ENCODE measurements around the gene MAP2K2. TPM values are rescaled to one million over a fixed set of nuclear protein-coding genes. Genes with fewer than 3 reads are reported as not detected.
"Not testable (repeated sequence)": the region's sequence is repeated elsewhere in the genome, so short reads cannot be mapped to it uniquely, and the experiment has no call there.

The MAP2K2 gene
- total and polyA plus RNA-seq, 2 experiments from 2014 or later = 32.3 to 212 TPM

- Histone ChIP-seq H3K79me2 (ENCODE audit: insufficient read depth) (no peaks in the 10 kb centered on the region), H3K4me3 (no peak overlapping the region), H3K9ac (no peak overlapping the region), H3K4me1 (ENCODE audit: insufficient read depth) (peaks cover 14% of the 10 kb centered on the region; the same call in 1 of the 2 replicates), H3F3A (ENCODE audit: insufficient read depth) (peaks cover 9% of the 10 kb centered on the region), H3K27me3 (replicated peaks; ENCODE audit: insufficient read depth) (no peaks in the 10 kb centered on the region), H3K36me3 (ENCODE audit: low read depth) (no peaks in the 10 kb centered on the region), H2AFZ (no peak overlapping the region), H3K4me2 (ENCODE audit: unreplicated experiment) (no peak overlapping the region), H3K9me2 (ENCODE audit: insufficient read depth) (no peaks in the 10 kb centered on the region), H4K20me1 (ENCODE audit: insufficient read depth) (no peaks in the 10 kb centered on the region), H3K9me3 (ENCODE audit: low read depth) (no peaks in the 10 kb centered on the region), H3K27ac (no peak overlapping the region)
- TF ChIP-seq EZH2 (IDR thresholded peaks at IDR 0.05; ENCODE audit: insufficient read depth, poor library complexity, severe bottlenecking) (no peak), EZH2phosphoT487 (IDR thresholded peaks at IDR 0.05; ENCODE audit: insufficient read depth, low read depth) (no peak)
- peak; percentile 39 for DNase-seq
- 6% methylated on average over 6 of the region's 6 CpGs for WGBS, 2 experiments (ENCODE audit: low coverage in 1 of 2, low lambda C conversion rate in 2 of 2, missing lambda C conversion rate in 2 of 2)
- in situ Hi-C loops (cut with MboI) = no loop called here
Measured at GRCh38 chr19:4134351-4134750, 10.4 kb upstream of the MAP2K2 start.

- Histone ChIP-seq H2AFZ (peak overlapping the region; percentile 37), H3K27ac (peak overlapping the region; percentile 39), H3K4me1 (ENCODE audit: insufficient read depth) (peaks cover 14% of the 10 kb centered on the region; the same call in 1 of the 2 replicates), H3K9me2 (ENCODE audit: insufficient read depth) (no peaks in the 10 kb centered on the region), H3K36me3 (ENCODE audit: low read depth) (no peaks in the 10 kb centered on the region), H3K9ac (no peak overlapping the region), H3K4me2 (ENCODE audit: unreplicated experiment) (peak overlapping the region; percentile 10), H3K9me3 (ENCODE audit: low read depth) (no peaks in the 10 kb centered on the region), H4K20me1 (ENCODE audit: insufficient read depth) (no peaks in the 10 kb centered on the region), H3K4me3 (no peak overlapping the region; the same call in 1 of the 2 replicates), H3K27me3 (replicated peaks; ENCODE audit: insufficient read depth) (no peaks in the 10 kb centered on the region), H3K79me2 (ENCODE audit: insufficient read depth) (no peaks in the 10 kb centered on the region), H3F3A (ENCODE audit: insufficient read depth) (peaks cover 9% of the 10 kb centered on the region)
- no peak for TF ChIP-seq EZH2phosphoT487 (IDR thresholded peaks at IDR 0.05; ENCODE audit: insufficient read depth, low read depth)
- no peak for TF ChIP-seq EZH2 (IDR thresholded peaks at IDR 0.05; ENCODE audit: insufficient read depth, poor library complexity, severe bottlenecking)
- 27 to 36% methylated on average over 8 of the region's 8 CpGs for WGBS, 2 experiments (ENCODE audit: low coverage in 1 of 2, low lambda C conversion rate in 2 of 2, missing lambda C conversion rate in 2 of 2)
- in situ Hi-C loops (cut with MboI) = no loop called here
- DNase-seq = peak; percentile 71
Measured at GRCh38 chr19:4130744-4131438, 7.0 kb upstream of the MAP2K2 start.

- WGBS, 2 experiments (ENCODE audit: low coverage in 1 of 2, low lambda C conversion rate in 2 of 2, missing lambda C conversion rate in 2 of 2) = 71 to 76% methylated on average over 7 of the region's 7 CpGs
- H3K27me3 ChIP-seq (replicated peaks; ENCODE audit: insufficient read depth); H3K79me2 ChIP-seq (ENCODE audit: insufficient read depth); H3F3A ChIP-seq (ENCODE audit: insufficient read depth); H3K9me2 ChIP-seq (ENCODE audit: insufficient read depth); H3K36me3 ChIP-seq (ENCODE audit: low read depth); DNase-seq; H3K9ac ChIP-seq; H3K9me3 ChIP-seq (ENCODE audit: low read depth); H2AFZ ChIP-seq; H3K4me3 ChIP-seq; H3K27ac ChIP-seq; in situ Hi-C loops (cut with MboI); H4K20me1 ChIP-seq (ENCODE audit: insufficient read depth); H3K4me2 ChIP-seq (ENCODE audit: unreplicated experiment): not testable (repeated sequence)
- peaks cover 14% of the 10 kb centered on the region; the same call in 1 of the 2 replicates for H3K4me1 ChIP-seq (ENCODE audit: insufficient read depth)
Measured at GRCh38 chr19:4129050-4129449, 5.1 kb upstream of the MAP2K2 start.

GRCh38 chr19:4127322-4127721, 3.4 kb upstream of the MAP2K2 start:
- H3K9ac ChIP-seq; H3F3A ChIP-seq (ENCODE audit: insufficient read depth); DNase-seq; H3K27me3 ChIP-seq (replicated peaks; ENCODE audit: insufficient read depth); in situ Hi-C loops (cut with MboI); H3K9me3 ChIP-seq (ENCODE audit: low read depth); H3K4me2 ChIP-seq (ENCODE audit: unreplicated experiment); H3K9me2 ChIP-seq (ENCODE audit: insufficient read depth); H4K20me1 ChIP-seq (ENCODE audit: insufficient read depth); H3K36me3 ChIP-seq (ENCODE audit: low read depth); H3K4me3 ChIP-seq; H3K27ac ChIP-seq; H2AFZ ChIP-seq: not testable (repeated sequence)
- peaks cover 14% of the 10 kb centered on the region for H3K79me2 ChIP-seq (ENCODE audit: insufficient read depth)
- H3K4me1 ChIP-seq (ENCODE audit: insufficient read depth) = peaks cover 14% of the 10 kb centered on the region; the same call in 1 of the 2 replicates
- 86 to 90% methylated on average over 4 of the region's 4 CpGs for WGBS, 2 experiments (ENCODE audit: low coverage in 1 of 2, low lambda C conversion rate in 2 of 2, missing lambda C conversion rate in 2 of 2)

GRCh38 chr19:4124638-4125037, 716 bp upstream of the MAP2K2 start:
- peaks cover 38% of the 10 kb centered on the region for H3K79me2 ChIP-seq (ENCODE audit: insufficient read depth)
- H3K4me3 ChIP-seq = peak overlapping the region; percentile 86
- peaks cover 6% of the 10 kb centered on the region; the same call in 1 of the 2 replicates for H3K36me3 ChIP-seq (ENCODE audit: low read depth)
- H3F3A ChIP-seq (ENCODE audit: insufficient read depth) = peaks cover 5% of the 10 kb centered on the region
- no peaks in the 10 kb centered on the region for H3K9me3 ChIP-seq (ENCODE audit: low read depth)
- DNase-seq = no peak
- no peak overlapping the region for H3K27ac ChIP-seq
- peak overlapping the region; percentile 99 for H2AFZ ChIP-seq
- H3K9ac ChIP-seq = peak overlapping the region; percentile 96
- in situ Hi-C loops (cut with MboI) = no loop called here
- no peak for TF ChIP-seq EZH2phosphoT487 (IDR thresholded peaks at IDR 0.05; ENCODE audit: insufficient read depth, low read depth)
- no peak for TF ChIP-seq EZH2 (IDR thresholded peaks at IDR 0.05; ENCODE audit: insufficient read depth, poor library complexity, severe bottlenecking)
- H4K20me1 ChIP-seq (ENCODE audit: insufficient read depth) = no peaks in the 10 kb centered on the region; the same call in 1 of the 2 replicates
- no peaks in the 10 kb centered on the region for H3K9me2 ChIP-seq (ENCODE audit: insufficient read depth)
- H3K4me1 ChIP-seq (ENCODE audit: insufficient read depth) = no peaks in the 10 kb centered on the region
- peak overlapping the region; percentile 97 for H3K4me2 ChIP-seq (ENCODE audit: unreplicated experiment)
- WGBS, 2 experiments (ENCODE audit: low coverage in 1 of 2, low lambda C conversion rate in 2 of 2, missing lambda C conversion rate in 2 of 2) = 48 to 55% methylated on average over 8 of the region's 8 CpGs
- H3K27me3 ChIP-seq (replicated peaks; ENCODE audit: insufficient read depth) = no peaks in the 10 kb centered on the region

Measured in GM23248 (cell line).